Lower lobe of right lung (tissue), 2 donors: ENCODE data around the gene CRTC3. TPM values are rescaled to one million over a fixed set of nuclear protein-coding genes. Genes with fewer than 3 reads are reported as not detected.
"Not testable (repeated sequence)": the region's sequence is repeated elsewhere in the genome, so short reads cannot be mapped to it uniquely, and the experiment has no call there.

Experiments used
- ATAC-seq, 2 donors: fragments of 200-7000 bp; cut with Tn5 transposase; one replicate each; pipeline ENCODE4 v1.9.1; 2020 to 2022; ENCODE audit warnings: mild to moderate bottlenecking in 2 of 2, moderate library complexity in 2 of 2
- DNase-seq: peaks from one replicate; pipeline ENCODE4 v3.0.0-alpha.2; 2020
- H3K27ac ChIP-seq: fragments of 200-600 bp; one replicate; pipeline ENCODE4 v1.8.0; 2022
- H3K27me3 ChIP-seq: fragments of 200-600 bp; one replicate; pipeline ENCODE4 v1.8.0; 2022; ENCODE audit warnings: low read depth
- H3K36me3 ChIP-seq: fragments of 200-600 bp; one replicate; pipeline ENCODE4 v1.8.0; 2022; ENCODE audit warnings: mild to moderate bottlenecking
- H3K4me1 ChIP-seq: fragments of 200-600 bp; one replicate; pipeline ENCODE4 v1.8.0; 2022
- H3K4me3 ChIP-seq: fragments of 200-600 bp; one replicate; pipeline ENCODE4 v1.8.0; 2022; ENCODE audit warnings: mild to moderate bottlenecking
- H3K9me3 ChIP-seq: fragments of 200-600 bp; one replicate; pipeline ENCODE4 v1.8.0; 2022
- intact Hi-C: fragments of 100-400 bp; cut with DNase I; formaldehyde crosslinking; loops from one replicate; pipeline ENCODE4 v1.11.0; 2022
- total RNA-seq: library from RNA; stranded (reverse); fragmentation: NEBNext Ultra II Directional; extraction: Animal tissue kit (Norgen Biotek cat#: 25700); gene quantifications from one replicate; pipeline ENCODE4 v1.2.1, GENCODE V29; 2021
- TF ChIP-seq, protein P1 (sequence below): fragments of 200-600 bp; IDR thresholded peaks from one replicate; pipeline ENCODE4 v1.8.0; 2022; ENCODE audit warnings: antibody characterized with exemption, mild to moderate bottlenecking
- donor health status: DM: no; HTN: yes; CAD: no; lungs with severe emphysema.

Gene CRTC3
- total RNA-seq, 1 donor from 2014 or later = 40.6 TPM

DNA sequence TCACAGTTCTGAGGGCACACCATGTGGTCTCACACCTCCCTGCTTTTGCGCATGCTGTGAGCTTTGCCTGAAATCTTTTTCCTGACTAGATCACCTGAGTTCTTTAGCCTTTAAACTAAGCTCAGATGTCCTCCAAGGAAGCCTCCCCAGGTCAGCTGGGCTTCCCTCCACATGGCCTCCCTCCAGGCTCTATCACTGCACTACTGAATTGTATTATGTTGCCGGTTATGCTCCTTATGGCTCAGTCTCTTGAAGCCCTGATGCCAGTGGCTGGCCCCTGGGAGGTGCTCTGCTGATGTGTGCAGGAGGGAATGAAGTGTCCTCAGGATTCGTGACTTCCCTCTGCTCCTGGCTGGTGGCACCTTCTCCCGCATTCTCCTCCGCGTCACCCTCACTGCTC is 94.1 kb downstream of the CRTC3 start:
- H3K4me1 ChIP-seq = no peaks in the 10 kb centered on the region
- DNase-seq (no peak), ATAC-seq (no peak)
- no peak overlapping the region for H3K4me3 ChIP-seq
- peaks cover 83% of the 10 kb centered on the region for H3K36me3 ChIP-seq
- H3K27me3 ChIP-seq = no peaks in the 10 kb centered on the region
- TF ChIP-seq, protein P1, sequence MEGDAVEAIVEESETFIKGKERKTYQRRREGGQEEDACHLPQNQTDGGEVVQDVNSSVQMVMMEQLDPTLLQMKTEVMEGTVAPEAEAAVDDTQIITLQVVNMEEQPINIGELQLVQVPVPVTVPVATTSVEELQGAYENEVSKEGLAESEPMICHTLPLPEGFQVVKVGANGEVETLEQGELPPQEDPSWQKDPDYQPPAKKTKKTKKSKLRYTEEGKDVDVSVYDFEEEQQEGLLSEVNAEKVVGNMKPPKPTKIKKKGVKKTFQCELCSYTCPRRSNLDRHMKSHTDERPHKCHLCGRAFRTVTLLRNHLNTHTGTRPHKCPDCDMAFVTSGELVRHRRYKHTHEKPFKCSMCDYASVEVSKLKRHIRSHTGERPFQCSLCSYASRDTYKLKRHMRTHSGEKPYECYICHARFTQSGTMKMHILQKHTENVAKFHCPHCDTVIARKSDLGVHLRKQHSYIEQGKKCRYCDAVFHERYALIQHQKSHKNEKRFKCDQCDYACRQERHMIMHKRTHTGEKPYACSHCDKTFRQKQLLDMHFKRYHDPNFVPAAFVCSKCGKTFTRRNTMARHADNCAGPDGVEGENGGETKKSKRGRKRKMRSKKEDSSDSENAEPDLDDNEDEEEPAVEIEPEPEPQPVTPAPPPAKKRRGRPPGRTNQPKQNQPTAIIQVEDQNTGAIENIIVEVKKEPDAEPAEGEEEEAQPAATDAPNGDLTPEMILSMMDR = no peak
- H3K27ac ChIP-seq = no peak overlapping the region
- intact Hi-C loops = no loop called here
- H3K9me3 ChIP-seq = no peaks in the 10 kb centered on the region

DNA sequence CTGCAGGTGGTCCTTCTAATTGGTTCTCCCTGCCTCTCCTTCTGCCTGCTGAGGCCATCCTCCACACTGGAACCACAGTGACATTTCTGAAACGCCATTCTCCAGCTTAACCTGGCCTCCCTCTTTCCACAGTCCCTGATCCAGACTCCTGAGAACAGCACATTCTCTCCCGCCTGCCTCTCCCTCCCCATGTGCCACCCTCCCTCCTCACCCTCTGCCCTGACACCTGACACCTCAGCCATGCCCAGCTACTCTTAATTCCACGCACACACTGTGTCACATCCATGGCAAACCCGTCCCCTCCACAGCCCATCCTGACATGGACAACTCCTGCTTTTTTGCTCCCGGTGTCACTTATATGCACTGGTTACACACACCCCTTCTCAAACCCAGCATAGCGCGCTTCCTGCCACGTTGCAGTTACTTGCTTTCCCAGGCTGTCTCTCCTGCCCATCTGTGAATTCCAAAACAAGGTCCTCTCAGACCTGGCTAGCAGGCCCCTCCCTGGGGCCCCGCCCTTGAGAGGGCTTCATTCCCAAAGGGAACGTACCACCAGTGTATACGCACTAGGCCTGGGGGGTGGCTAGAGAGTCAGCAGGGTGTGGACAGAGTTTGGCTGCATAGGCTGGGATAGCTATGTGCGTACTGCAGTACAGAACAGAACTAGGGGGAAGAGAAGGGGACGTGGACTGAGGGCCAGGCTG is 94.7 kb downstream of the CRTC3 start:
- Histone ChIP-seq H3K4me3 (no peak overlapping the region), H3K9me3 (no peaks in the 10 kb centered on the region), H3K27me3 (no peaks in the 10 kb centered on the region), H3K4me1 (no peaks in the 10 kb centered on the region), H3K36me3 (peaks cover 85% of the 10 kb centered on the region), H3K27ac (no peak overlapping the region)
- DNase-seq = no peak
- TF ChIP-seq, protein P1 = no peak
- intact Hi-C loops = no loop called here
- no peak for ATAC-seq

DNA sequence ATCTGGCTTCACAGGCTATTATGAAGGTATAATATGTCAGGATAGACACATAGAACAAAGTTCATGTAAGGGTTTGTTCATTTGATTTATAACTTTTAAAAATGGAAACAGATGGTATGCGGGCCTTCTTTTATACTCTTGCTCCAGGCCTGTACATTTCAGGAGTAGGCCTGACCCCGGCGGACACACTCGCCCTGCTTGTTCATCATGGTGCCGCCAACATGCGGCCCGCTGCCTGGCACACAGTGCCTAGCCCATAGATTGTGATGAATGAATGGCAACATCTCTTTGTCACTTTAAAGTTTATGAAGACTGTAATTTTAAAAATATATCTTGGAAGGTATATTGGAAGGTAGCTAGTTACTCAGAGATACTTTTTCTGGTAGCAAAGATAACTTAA is 95.3 kb downstream of the CRTC3 start:
- TF ChIP-seq, protein P1 = no peak
- H3K36me3 ChIP-seq = peaks cover 85% of the 10 kb centered on the region
- DNase-seq (no peak), ATAC-seq (no peak)
- H3K27ac ChIP-seq = no peak overlapping the region
- no peaks in the 10 kb centered on the region for H3K27me3 ChIP-seq
- H3K4me1 ChIP-seq = no peaks in the 10 kb centered on the region
- H3K4me3 ChIP-seq = no peak overlapping the region
- H3K9me3 ChIP-seq = no peaks in the 10 kb centered on the region
- intact Hi-C loops = no loop called here

DNA sequence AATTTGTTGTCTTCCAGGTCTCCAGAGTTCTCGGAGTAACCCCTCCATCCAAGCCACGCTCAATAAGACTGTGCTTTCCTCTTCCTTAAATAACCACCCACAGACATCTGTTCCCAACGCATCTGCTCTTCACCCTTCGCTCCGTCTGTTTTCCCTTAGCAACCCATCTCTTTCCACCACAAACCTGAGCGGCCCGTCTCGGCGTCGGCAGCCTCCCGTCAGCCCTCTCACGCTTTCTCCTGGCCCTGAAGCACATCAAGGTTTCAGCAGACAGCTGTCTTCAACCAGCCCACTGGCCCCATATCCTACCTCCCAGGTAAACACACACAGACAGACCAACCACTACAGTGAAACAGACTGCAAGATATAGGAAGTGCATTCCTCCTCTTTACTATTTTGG is 99.5 kb downstream of the CRTC3 start:
- no peaks in the 10 kb centered on the region for H3K9me3 ChIP-seq
- H3K4me1 ChIP-seq = no peaks in the 10 kb centered on the region
- DNase-seq (no peak), ATAC-seq (no peak)
- H3K36me3 ChIP-seq = peaks cover 95% of the 10 kb centered on the region
- H3K27ac ChIP-seq = no peak overlapping the region
- no peak overlapping the region for H3K4me3 ChIP-seq
- no peaks in the 10 kb centered on the region for H3K27me3 ChIP-seq
- intact Hi-C loops = no loop called here
- TF ChIP-seq, protein P1 = no peak

DNA sequence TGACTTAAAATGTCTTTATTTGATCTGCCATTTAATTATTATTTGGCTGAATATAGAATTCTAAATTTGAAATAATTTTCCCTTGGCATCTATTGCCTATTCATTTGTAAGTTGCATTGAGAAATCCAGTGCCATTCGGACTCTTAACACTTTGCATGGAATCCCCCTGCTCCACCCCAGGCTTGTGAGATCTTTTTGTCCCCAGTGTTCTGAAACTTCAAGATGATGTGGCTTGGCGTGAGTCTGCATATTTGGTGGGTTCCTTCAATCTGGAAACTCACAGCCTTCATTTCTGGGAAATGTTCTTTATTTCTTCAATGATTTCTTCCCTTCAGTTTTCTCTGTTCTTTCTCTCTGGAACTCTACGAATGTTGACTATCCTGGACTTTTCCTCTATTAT is 103.6 kb downstream of the CRTC3 start:
- ATAC-seq (no peak), DNase-seq (no peak)
- TF ChIP-seq, protein P1 = no peak
- H3K27ac ChIP-seq = no peak overlapping the region
- intact Hi-C loops = no loop called here
- H3K4me1 ChIP-seq = no peaks in the 10 kb centered on the region
- H3K4me3 ChIP-seq = no peak overlapping the region
- no peaks in the 10 kb centered on the region for H3K27me3 ChIP-seq
- peaks cover 74% of the 10 kb centered on the region for H3K36me3 ChIP-seq
- no peaks in the 10 kb centered on the region for H3K9me3 ChIP-seq

DNA sequence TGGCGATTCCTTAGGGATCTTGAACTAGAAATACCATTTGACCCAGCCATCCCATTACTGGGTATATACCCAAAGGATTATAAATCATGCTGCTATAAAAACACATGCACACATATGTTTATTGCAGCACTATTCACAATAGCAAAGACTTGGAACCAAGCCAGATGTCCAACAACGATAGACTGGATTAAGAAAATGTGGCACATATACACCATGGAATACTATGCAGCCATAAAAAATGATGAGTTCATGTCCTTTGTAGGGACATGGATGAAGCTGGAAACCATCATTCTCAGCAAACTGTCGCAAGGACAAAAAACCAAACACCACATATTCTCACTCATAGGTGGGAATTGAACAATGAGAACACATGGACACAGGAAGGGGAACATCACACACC is 107.3 kb downstream of the CRTC3 start:
- intact Hi-C loops, ATAC-seq, H3K4me3 ChIP-seq, H3K27ac ChIP-seq, H3K4me1 ChIP-seq, DNase-seq, H3K27me3 ChIP-seq, H3K9me3 ChIP-seq: not testable (repeated sequence)
- H3K36me3 ChIP-seq = peaks cover 75% of the 10 kb centered on the region
